Activated T-cell treated with anti-CD3 and anti-CD28 coated beads, Interleukin-2, amount 50 U/mL, for 4 hours (primary cell): ENCODE measurements around the gene SMYD3. TPM values are rescaled to one million over a fixed set of nuclear protein-coding genes. Genes with fewer than 3 reads are reported as not detected.

Experiments
- ATAC-seq, 2 donors: fragments of 200-7000 bp; cut with Tn5 transposase; one replicate each; pipeline ENCODE4 v1.10.0; 2021
- DNase-seq: peaks from one replicate; pipeline ENCODE4 v3.0.0-alpha.2; 2020
- H3K27me3 Mint-ChIP-seq: one replicate; pipeline ENCODE4 v1.8.0; 2021; ENCODE audit warnings: low read depth, mixed read lengths
- H3K36me3 Mint-ChIP-seq: one replicate; pipeline ENCODE4 v1.8.0; 2022; ENCODE audit warnings: mixed read lengths; ENCODE audit not compliant: insufficient read depth
- H3K4me1 Mint-ChIP-seq: one replicate; pipeline ENCODE4 v1.8.0; 2021; ENCODE audit warnings: low read depth, mixed read lengths
- H3K4me3 Mint-ChIP-seq: one replicate; pipeline ENCODE4 v1.8.0; 2021; ENCODE audit warnings: mild to moderate bottlenecking, moderate library complexity, mixed read lengths
- H3K9me3 Mint-ChIP-seq: one replicate; pipeline ENCODE4 v1.8.0; 2021; ENCODE audit warnings: mixed read lengths
- total RNA-seq, 3 donors: library from RNA; stranded (reverse); gene quantifications; one replicate each; pipeline ENCODE4 v1.2.1, GENCODE V29; 2021

SMYD3 gene
- total RNA-seq, 3 donors from 2014 or later = 10.7 to 13.0 (median 11.9) TPM

DNA sequence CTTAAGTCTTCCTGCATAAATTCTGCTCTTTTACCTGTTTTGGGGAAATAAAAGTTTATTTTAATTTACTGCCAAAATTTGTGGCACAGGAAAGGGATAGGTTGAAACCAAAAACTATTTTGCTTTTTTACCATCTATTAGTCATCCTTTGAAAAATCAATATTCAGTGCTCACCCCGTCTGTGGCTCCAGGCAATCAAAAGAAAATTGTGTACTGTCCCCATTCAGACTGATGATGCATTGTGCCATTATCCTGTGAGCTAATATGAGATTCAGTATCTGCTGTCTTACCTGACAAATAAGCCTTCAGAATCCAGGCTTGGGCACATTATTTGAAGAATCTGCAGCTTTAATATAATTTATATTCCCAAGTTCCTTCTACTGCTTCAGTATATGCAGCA, 701.5 kb downstream of the SMYD3 start:
- no peak for ATAC-seq

DNA sequence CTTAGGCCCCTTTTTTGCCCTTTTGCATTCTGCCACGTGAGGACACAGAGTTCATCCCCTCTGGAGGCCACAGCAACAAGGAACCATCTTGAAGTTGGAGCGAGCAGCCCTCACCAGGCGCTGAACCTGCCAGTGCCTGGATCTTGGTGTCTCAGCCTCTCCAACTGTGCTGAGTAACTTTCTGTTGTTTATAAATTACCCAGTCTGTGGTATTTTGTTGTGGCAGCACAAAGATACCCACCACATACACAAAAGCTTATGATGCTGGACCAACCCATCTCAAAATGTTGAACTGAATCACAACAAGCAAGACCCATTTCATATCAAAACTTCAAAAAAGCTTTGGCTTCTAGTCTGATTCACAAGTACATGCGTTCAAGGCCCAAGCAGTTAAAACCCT, 702.4 kb downstream of the SMYD3 start:
- H3K4me1 Mint-ChIP-seq = peaks cover 14% of the 10 kb centered on the region
- peaks cover 10% of the 10 kb centered on the region for H3K36me3 Mint-ChIP-seq
- no peaks in the 10 kb centered on the region for H3K9me3 Mint-ChIP-seq
- no peak for ATAC-seq
- DNase-seq = no peak
- no peaks in the 10 kb centered on the region for H3K27me3 Mint-ChIP-seq
- no peak overlapping the region for H3K4me3 Mint-ChIP-seq

More for the DNA sequence above, 701.5 kb downstream of the SMYD3 start:
- no peaks in the 10 kb centered on the region for H3K27me3 Mint-ChIP-seq
- DNase-seq = no peak
- H3K4me3 Mint-ChIP-seq = no peak overlapping the region
- no peaks in the 10 kb centered on the region for H3K9me3 Mint-ChIP-seq
- H3K36me3 Mint-ChIP-seq = peaks cover 7% of the 10 kb centered on the region
- peaks cover 14% of the 10 kb centered on the region for H3K4me1 Mint-ChIP-seq

DNA sequence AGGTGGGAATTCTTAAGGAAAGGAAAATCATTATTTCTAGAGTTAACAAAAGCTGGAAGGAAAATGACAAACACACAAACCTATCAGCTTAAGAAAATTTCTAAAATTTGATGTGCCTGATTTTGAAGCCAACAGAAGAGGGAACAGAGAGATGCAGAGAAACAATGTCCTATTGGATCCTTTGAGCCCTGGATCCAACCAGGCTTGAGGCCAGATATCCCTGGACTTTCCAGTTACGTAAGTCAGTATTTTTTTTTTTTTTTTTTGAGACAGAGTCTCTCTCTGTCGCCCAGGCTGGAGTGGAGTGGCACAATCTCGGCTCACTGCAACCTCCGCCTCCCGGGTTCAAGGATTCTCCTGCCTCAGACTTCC, 703.4 kb downstream of the SMYD3 start:
- Mint-ChIP-seq H3K4me3 (no peak overlapping the region), H3K9me3 (no peaks in the 10 kb centered on the region), H3K4me1 (peaks cover 14% of the 10 kb centered on the region), H3K27me3 (no peaks in the 10 kb centered on the region), H3K36me3 (peaks cover 10% of the 10 kb centered on the region)
- no peak for ATAC-seq
- no peak for DNase-seq

DNA sequence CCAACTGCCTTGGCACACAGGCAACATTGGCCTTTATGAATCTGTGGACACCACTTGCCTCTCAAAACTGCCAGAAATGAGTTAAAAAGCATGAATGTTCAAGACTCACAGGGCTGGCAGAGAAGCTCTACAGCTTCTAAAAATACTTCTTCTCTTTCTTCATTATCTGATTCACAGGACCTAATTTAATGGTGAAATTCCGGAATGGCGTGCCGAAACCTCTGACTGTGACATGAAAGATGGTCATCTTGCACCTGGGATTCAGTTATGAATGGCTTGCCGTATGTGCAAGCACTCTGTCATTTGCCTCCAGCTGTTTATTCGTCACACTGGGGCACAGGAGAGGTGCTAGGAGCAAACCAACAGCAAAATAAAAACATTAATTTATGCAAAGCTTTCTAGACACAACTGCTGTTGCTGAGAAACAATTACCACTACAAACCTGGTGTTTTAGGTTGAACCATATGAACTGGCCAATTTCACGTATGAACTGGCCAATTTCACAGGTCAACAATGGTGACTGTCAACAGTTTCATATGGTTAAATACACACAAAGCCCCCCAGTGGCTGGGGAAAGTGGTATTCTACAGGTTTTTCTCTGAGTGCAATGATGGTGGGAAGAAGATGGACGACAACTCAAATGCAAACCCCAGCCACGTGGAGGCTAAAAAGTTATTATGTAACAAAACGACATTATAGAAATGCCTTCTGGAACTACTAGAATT, 704.0 kb downstream of the SMYD3 start:
- ATAC-seq (no peak), DNase-seq (no peak)
- Mint-ChIP-seq H3K4me3 (no peak overlapping the region), H3K36me3 (peaks cover 10% of the 10 kb centered on the region), H3K9me3 (no peaks in the 10 kb centered on the region), H3K4me1 (peaks cover 12% of the 10 kb centered on the region), H3K27me3 (no peaks in the 10 kb centered on the region)

DNA sequence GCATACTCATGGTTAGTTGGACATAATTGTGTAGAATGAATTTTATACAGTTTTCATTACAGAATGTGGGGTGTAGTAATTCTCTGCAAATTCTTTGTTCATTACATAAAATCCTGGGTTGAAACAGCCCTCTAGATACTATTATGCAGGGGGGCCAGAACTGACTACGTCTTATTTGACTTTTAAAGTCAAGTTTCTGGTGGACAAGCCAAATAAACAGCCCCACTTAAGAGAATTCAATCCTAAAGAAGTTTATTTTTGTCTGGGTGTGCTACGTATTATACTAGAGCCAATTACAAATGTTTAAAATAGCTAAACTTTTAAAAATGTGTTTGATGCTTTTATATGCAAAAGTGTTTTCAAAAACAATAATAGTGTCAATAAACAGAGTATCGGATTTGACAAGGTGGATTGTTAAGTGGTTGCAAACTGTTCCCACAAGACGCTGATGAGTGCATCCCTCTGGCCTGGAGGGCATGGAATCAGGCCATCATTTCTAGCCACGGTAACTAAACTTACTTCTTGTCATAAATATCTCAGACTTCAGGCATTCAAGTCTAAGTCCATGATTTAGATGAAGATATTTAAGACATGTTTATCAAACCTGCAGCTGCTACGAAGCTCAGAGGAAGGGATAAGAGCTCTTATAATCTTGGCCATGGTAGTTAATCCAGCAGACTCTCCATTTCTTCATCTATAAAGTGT, 706.0 kb downstream of the SMYD3 start:
- DNase-seq (no peak), ATAC-seq (no peak)
- H3K27me3 Mint-ChIP-seq = no peaks in the 10 kb centered on the region
- H3K4me1 Mint-ChIP-seq = no peaks in the 10 kb centered on the region
- H3K4me3 Mint-ChIP-seq = no peak overlapping the region
- peaks cover 15% of the 10 kb centered on the region for H3K36me3 Mint-ChIP-seq
- H3K9me3 Mint-ChIP-seq = no peaks in the 10 kb centered on the region

DNA sequence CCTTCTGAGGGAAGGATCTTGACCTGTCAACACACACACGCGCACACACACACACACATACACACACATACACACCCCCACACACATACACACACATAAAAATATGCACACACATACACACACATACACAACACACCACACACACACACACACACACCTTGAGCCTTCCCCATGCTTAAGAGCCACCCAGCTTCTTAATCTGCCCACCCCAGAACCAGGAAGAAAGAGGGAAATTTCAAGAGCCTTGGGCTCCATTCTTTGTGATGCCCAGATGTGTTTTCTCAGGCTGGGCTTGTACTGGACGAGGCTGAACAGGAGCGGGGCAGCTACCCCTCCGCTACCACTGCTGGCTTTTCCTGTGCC, 708.7 kb downstream of the SMYD3 start:
- no peaks in the 10 kb centered on the region for H3K9me3 Mint-ChIP-seq
- no peak overlapping the region for H3K4me3 Mint-ChIP-seq
- DNase-seq (no peak), ATAC-seq (no peak)
- H3K4me1 Mint-ChIP-seq = no peaks in the 10 kb centered on the region
- H3K36me3 Mint-ChIP-seq = peaks cover 13% of the 10 kb centered on the region
- no peaks in the 10 kb centered on the region for H3K27me3 Mint-ChIP-seq

DNA sequence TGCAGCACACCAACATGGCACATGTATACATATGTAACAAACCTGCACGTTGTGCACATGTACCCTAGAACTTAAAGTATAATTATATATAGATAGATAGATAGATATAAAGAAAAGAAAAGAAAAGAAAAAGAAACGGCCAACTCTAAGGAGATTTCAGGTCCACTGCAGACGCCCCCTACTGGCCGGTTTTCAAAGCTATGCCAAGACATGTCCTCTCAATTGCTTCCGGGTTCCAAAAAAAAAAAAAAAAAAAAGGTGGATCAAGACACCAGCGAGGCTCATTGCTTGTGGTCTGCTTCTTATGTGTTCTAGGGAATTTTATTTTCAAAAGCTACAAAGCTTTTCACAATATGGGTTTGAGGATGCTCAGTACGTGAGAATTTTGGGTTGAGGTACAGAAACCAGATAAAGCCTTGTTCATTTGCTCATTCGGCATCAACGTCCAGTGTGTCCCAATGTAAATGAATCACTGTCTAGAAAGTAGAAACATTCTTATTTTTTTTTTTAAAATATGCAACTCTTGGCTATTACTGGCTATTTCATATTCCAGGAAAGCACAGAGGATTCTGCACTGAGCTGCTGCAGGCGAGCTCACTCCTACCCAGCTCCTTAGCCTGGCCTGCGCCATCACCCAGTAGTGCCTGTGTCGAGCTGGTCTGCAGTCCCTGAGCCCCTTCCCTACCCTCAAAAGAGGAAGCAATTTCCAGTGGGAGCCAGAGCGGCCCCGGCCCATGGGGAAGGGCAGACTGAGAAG, 709.3 kb downstream of the SMYD3 start:
- Mint-ChIP-seq H3K36me3 (peaks cover 14% of the 10 kb centered on the region), H3K4me1 (no peaks in the 10 kb centered on the region), H3K4me3 (no peak overlapping the region), H3K9me3 (no peaks in the 10 kb centered on the region), H3K27me3 (no peaks in the 10 kb centered on the region)
- ATAC-seq (no peak), DNase-seq (no peak)

DNA sequence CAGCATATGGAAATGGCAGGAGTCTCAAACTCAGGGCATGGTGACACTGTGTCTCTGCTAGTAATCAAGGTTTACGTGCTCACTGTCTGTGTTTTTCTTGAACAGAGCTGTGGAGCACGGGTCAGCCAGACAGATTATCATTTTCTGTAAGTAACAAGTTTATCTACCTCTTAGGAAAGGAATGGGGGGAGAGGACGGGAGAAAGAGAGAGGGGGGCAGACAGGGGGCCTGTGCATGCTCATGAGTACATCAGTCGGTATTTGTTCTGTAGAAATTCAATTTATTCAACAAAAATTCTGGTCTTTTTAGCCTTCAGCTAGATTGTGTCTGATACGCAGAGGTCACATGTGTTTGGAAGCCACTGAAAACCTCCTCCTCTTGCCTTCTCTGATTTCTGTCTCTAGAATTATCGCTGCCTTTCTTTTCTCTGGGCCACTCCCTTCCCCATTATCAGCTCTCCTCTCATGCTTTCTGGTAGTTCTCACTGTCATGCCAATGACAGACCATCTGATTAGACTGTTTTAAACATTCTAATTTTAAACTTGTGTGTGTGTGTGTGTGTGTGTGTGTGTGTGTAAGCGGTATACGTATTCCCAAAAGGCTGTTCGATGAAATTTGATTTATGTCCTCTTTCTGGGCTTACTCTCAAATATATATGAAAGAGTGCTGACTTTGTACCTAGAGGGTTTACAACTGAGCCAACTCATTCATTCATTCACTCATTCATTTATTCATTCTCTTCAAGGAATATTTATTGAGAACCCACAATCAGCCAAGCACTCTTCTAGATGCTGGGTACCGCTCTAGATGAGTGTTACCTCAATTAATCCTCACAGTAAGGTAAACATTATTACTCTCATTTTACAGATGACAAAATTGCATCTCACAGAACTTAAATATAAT, 715.4 kb downstream of the SMYD3 start:
- Mint-ChIP-seq H3K9me3 (no peaks in the 10 kb centered on the region), H3K27me3 (no peaks in the 10 kb centered on the region), H3K4me1 (no peaks in the 10 kb centered on the region), H3K4me3 (no peak overlapping the region), H3K36me3 (peaks cover 7% of the 10 kb centered on the region)
- ATAC-seq (no peak), DNase-seq (no peak)

DNA sequence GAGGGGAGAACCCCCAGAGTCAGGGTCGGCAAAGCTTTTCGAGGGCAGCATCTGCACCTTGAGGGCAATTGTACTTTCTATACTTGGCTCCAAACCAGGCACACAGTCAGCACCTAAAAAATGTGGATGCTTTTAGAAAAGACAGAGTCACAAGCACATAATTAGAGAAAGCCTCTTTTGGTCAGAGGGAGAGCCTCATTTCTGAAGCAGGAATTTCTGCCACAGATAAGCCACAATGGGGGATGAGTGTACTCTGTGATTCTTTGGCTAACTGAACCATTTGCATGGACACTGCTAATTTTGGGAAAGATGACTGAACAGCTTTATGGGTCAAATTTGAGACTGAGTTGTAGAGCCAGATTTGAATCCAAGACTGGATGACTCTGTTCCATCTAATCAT, 716.6 kb downstream of the SMYD3 start:
- Mint-ChIP-seq H3K4me1 (no peaks in the 10 kb centered on the region), H3K9me3 (no peaks in the 10 kb centered on the region), H3K36me3 (peaks cover 3% of the 10 kb centered on the region), H3K27me3 (no peaks in the 10 kb centered on the region), H3K4me3 (no peak overlapping the region)
- ATAC-seq (no peak), DNase-seq (no peak)

DNA sequence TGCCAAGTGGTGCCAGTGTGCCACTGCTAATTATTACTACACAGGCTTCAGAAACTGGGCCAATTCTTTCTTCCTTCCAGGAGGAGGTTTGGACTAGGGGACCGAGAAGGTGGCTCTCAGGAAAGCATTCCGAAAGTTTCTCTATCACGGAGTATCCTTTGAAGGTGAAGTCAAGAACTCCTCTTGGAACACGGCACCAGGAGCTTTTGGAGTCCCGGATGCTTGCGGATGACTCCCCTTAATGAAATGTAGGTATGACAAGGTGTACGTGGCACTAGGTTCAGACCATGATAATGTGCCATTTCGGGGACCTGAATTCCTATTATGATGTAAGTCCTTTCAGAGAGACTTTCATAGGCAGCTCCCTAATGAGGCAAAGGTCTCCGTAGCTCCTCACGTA, 718.2 kb downstream of the SMYD3 start:
- ATAC-seq = no peak
- Mint-ChIP-seq H3K4me3 (no peak overlapping the region), H3K4me1 (no peaks in the 10 kb centered on the region), H3K27me3 (no peaks in the 10 kb centered on the region), H3K9me3 (no peaks in the 10 kb centered on the region), H3K36me3 (peaks cover 3% of the 10 kb centered on the region)
- no peak for DNase-seq

DNA sequence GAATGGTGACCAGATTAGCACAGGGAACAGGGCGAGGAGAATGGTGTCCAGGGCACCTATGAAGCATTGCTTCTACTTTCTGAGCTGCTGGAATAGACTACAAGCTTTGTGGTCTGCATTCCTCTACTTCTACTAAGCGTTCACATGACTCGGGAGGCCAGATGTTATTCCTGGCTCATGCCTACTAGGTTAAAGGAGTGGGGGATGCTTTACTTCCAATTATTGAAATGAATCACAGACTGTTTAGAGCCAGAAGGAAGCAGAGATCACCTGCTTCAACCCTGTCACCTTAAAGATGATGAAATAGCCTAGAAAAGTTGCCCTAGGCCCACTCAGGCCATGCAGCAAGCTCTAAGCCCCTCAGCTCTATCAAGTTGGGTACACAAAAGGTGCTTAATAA, 718.8 kb downstream of the SMYD3 start:
- no peaks in the 10 kb centered on the region for H3K9me3 Mint-ChIP-seq
- no peak overlapping the region for H3K4me3 Mint-ChIP-seq
- peaks cover 1% of the 10 kb centered on the region for H3K36me3 Mint-ChIP-seq
- no peaks in the 10 kb centered on the region for H3K4me1 Mint-ChIP-seq
- no peak for ATAC-seq
- no peak for DNase-seq
- no peaks in the 10 kb centered on the region for H3K27me3 Mint-ChIP-seq

DNA sequence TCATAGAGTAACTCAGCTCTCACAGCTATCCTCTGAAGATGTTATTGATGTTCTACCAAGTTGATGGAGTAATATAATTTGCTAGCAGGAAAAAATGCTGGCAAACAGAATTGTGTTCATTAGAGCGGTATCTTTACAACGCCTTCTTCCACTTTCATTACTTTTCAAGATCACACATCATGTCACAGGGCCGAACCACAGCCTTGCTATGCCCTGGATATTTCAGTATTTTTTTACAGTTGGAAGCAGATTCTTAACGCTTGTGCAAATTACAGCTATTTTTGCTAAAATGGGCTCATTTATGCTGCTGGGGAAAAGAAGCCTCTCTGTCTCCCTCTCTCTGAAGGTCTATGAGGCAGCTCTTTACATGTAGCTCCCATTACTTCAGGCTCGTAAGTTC, 720.1 kb downstream of the SMYD3 start:
- peaks cover 2% of the 10 kb centered on the region for H3K36me3 Mint-ChIP-seq
- H3K4me3 Mint-ChIP-seq = no peak overlapping the region
- DNase-seq (no peak), ATAC-seq (no peak)
- no peaks in the 10 kb centered on the region for H3K27me3 Mint-ChIP-seq
- H3K9me3 Mint-ChIP-seq = no peaks in the 10 kb centered on the region
- no peaks in the 10 kb centered on the region for H3K4me1 Mint-ChIP-seq

DNA sequence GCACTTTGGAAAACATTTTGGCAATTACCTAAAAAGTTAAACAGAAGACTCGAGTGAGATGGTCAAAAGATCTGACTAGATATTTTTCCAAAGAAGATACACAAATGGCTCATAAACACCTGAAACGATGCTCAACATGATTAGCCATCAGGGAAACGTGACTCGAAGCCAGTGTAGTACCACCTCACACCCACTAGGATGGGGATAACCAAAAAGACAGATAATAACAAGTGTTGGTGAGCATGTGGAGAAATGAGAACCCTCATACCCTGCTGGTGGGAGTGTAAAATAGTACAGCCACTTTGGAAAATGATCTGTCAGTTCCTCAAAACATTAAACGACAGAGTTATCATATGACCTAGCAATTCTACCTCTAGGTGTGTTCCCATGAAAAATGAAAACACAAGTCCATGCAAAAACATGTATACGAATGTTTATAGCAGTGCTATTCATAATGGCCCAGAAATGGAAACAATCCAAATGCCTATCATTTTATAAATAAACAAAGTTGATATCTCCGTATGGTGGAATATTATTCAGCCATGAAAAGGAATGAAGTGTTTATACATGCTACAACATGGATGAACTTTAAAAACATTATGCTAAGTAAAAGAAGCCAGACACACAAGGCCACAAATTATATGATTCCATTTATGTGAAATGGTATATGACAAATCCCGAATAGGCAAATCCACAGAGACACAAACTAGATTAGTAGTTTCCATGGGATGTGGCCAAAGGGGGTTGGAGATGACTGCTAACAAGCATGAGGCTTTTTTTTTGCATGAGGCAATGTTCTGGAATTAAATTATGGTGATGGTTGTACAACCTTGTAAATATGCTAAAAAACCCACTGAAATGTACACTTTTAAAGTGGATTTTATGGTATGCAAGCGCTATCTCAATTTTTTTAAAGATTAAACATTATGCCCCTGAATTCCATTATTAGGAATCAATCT, 727.0 kb downstream of the SMYD3 start:
- ATAC-seq (no peak), DNase-seq (no peak)
- Mint-ChIP-seq H3K4me1 (no peaks in the 10 kb centered on the region), H3K27me3 (no peaks in the 10 kb centered on the region), H3K4me3 (no peak overlapping the region), H3K9me3 (peaks cover 5% of the 10 kb centered on the region), H3K36me3 (peaks cover 11% of the 10 kb centered on the region)
